ENCODE measurements around the gene CLK4.

CLK4 gene

DNA sequence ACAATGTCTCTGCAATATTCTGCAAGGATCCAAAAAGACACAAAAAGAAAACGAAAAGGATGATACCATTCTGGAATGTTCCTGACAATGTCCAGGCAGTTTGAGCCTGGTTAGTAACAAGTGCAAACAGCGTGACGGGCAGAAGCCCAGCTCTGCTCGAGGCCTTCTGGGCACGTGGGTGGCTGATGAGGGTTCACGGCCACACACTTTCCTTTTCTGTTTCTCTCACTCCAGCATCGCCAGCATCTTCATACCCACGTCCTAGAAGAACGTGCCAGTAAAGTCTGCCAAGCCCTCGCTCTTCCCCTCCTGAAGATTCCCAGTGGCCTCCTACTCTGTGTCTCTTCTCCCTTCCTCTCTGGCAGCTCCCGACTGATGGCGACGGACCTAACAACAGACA lies 73.3 kb downstream of the CLK4 start:
- DNase-seq (ENCODE audit: low spot score), result no peak
